ENCODE results near the gene HBD.

- TF ChIP-seq CTCF (IDR thresholded peaks at IDR 0.05) (no peak), POLR2A (IDR thresholded peaks at IDR 0.05) (no peak), EP300 (IDR thresholded peaks at IDR 0.05) (no peak)
Measured at GRCh38 chr11:5241458-5241857, 7.2 kb upstream of the HBD start.

All from tibial nerve (tissue), 4 donors.